Activated effector memory CD4-positive, alpha-beta T cell treated with Interleukin-2 at 50 U/mL for 16 hours (primary cell): ENCODE results near the gene RPLP1.

ENCODE experiments used
- DNase-seq: peaks from one replicate; pipeline ENCODE4 v3.0.0-alpha.2; 2020

RPLP1 gene

GRCh38 chr15:69472046-69472445, 19.4 kb downstream of the RPLP1 start:
- no peak for DNase-seq

- DNase-seq = no peak
Measured at GRCh38 chr15:69472562-69472961, 19.9 kb downstream of the RPLP1 start.

- no peak for DNase-seq
Measured at GRCh38 chr15:69474291-69474690, 21.7 kb downstream of the RPLP1 start.

- no peak for DNase-seq
Measured at GRCh38 chr15:69474846-69475455, 22.3 kb downstream of the RPLP1 start.

- peak; percentile 59 for DNase-seq
Measured at GRCh38 chr15:69475769-69476358, 23.2 kb downstream of the RPLP1 start.

GRCh38 chr15:69476704-69477473, 24.3 kb downstream of the RPLP1 start:
- DNase-seq = no peak

- no peak for DNase-seq
Measured at GRCh38 chr15:69478259-69478781, 25.7 kb downstream of the RPLP1 start.

- DNase-seq = no peak
Measured at GRCh38 chr15:69479081-69479480, 26.5 kb downstream of the RPLP1 start.

GRCh38 chr15:69479971-69480370, 27.4 kb downstream of the RPLP1 start:
- DNase-seq = no peak

- no peak for DNase-seq
Measured at GRCh38 chr15:69480932-69481331, 28.3 kb downstream of the RPLP1 start.

- DNase-seq = no peak
Measured at GRCh38 chr15:69482686-69483256, 30.2 kb downstream of the RPLP1 start.

- DNase-seq = no peak
Measured at GRCh38 chr15:69484837-69485236, 32.2 kb downstream of the RPLP1 start.

- no peak for DNase-seq
Measured at GRCh38 chr15:69486481-69487110, 34.0 kb downstream of the RPLP1 start.

- DNase-seq = no peak
Measured at GRCh38 chr15:69489073-69489571, 36.5 kb downstream of the RPLP1 start.

- DNase-seq = no peak
Measured at GRCh38 chr15:69490356-69491037, 37.9 kb downstream of the RPLP1 start.

GRCh38 chr15:69491038-69491505, 38.5 kb downstream of the RPLP1 start:
- no peak for DNase-seq

GRCh38 chr15:69493406-69493805, 40.8 kb downstream of the RPLP1 start:
- DNase-seq = no peak

GRCh38 chr15:69496001-69496400, 43.4 kb downstream of the RPLP1 start:
- DNase-seq = no peak

GRCh38 chr15:69497076-69497475, 44.5 kb downstream of the RPLP1 start:
- no peak for DNase-seq

GRCh38 chr15:69497667-69498066, 45.0 kb downstream of the RPLP1 start:
- DNase-seq = no peak

- DNase-seq = no peak
Measured at GRCh38 chr15:69498282-69498681, 45.7 kb downstream of the RPLP1 start.

- DNase-seq = no peak
Measured at GRCh38 chr15:69498987-69499386, 46.4 kb downstream of the RPLP1 start.
